Tibial nerve (tissue), 4 donors: ENCODE results near the gene BIRC5. TPM values are rescaled to one million over a fixed set of nuclear protein-coding genes. Genes with fewer than 3 reads are reported as not detected.

Experiments used
- DNase-seq, 2 donors: peaks; one replicate each; pipeline ENCODE4 v3.0.0-alpha.2; 2019; ENCODE audit warnings: low spot score in 2 of 2
- H3K27ac ChIP-seq, 4 donors: fragments of 200-600 bp; sonication (generic) in 3 of 4; one replicate each; pipeline ENCODE4 v1.5.1; 2017 to 2019; ENCODE audit warnings: mild to moderate bottlenecking in 1 of 4
- H3K27me3 ChIP-seq, 2 donors: fragments of 200-600 bp; sonication (generic) in 1 of 2; one replicate each; pipeline versions ENCODE4 v1.5.1 to v1.6.0; 2017 to 2019
- H3K36me3 ChIP-seq, 3 donors: fragments of 200-600 bp; sonication (generic); one replicate each; pipeline ENCODE4 v1.5.1; 2018 to 2019
- H3K4me1 ChIP-seq, 4 donors: fragments of 200-600 bp; sonication (generic) in 3 of 4; one replicate each; pipeline ENCODE4 v1.5.1; 2017 to 2019
- H3K4me3 ChIP-seq, 4 donors: fragments of 200-600 bp; sonication (generic) in 3 of 4; one replicate each; pipeline ENCODE4 v1.5.1; 2017 to 2019; ENCODE audit warnings: mild to moderate bottlenecking in 1 of 4, moderate library complexity in 1 of 4
- H3K9me3 ChIP-seq, 4 donors: fragments of 200-600 bp; sonication (generic) in 3 of 4; one replicate each; pipeline ENCODE4 v1.5.1; 2017 to 2019
- EP300 ChIP-seq, 2 donors: sonication (generic); formaldehyde crosslinking; IDR thresholded peaks; one replicate each; pipeline ENCODE4 v1.6.1; 2017; ENCODE audit warnings: antibody characterized with exemption in 2 of 2, mild to moderate bottlenecking in 1 of 2
- POLR2A ChIP-seq, 2 donors: fragments of 450-650 bp; IDR thresholded peaks; one replicate each; pipeline ENCODE4 v1.6.1; 2017; ENCODE audit warnings: antibody characterized with exemption in 2 of 2, mild to moderate bottlenecking in 2 of 2, moderate library complexity in 2 of 2
- WGBS, 2 donors: methylation state at CpG; one replicate each; pipeline ENCODE4 v1.1.5; 2018; 5-methylcytosine and 5-hydroxymethylcytosine counted together
- total RNA-seq, 4 donors: library from RNA; depleted of rRNA; stranded (reverse); fragments of >200 nt; gene quantifications; one replicate each; pipeline ENCODE4 v1.1.0, GENCODE V29; 2016
- TF ChIP-seq, protein P1 (sequence below), 5 experiments: fragments of 200-600 bp in 3 of 5; fragments of 450-650 bp in 2 of 5; sonication (generic) in 3 of 5; IDR thresholded peaks; one replicate each; pipeline ENCODE4 v1.5.1; 2016 to 2019; ENCODE audit warnings: antibody characterized with exemption in 5 of 5, mild to moderate bottlenecking in 3 of 5, moderate library complexity in 2 of 5

BIRC5 gene
- 1 to 10 TPM in 1 of 4 donors, under 1 TPM in 2, not detected in 1; 0.87 to 8.7 (median 0.98) TPM for total RNA-seq

DNA sequence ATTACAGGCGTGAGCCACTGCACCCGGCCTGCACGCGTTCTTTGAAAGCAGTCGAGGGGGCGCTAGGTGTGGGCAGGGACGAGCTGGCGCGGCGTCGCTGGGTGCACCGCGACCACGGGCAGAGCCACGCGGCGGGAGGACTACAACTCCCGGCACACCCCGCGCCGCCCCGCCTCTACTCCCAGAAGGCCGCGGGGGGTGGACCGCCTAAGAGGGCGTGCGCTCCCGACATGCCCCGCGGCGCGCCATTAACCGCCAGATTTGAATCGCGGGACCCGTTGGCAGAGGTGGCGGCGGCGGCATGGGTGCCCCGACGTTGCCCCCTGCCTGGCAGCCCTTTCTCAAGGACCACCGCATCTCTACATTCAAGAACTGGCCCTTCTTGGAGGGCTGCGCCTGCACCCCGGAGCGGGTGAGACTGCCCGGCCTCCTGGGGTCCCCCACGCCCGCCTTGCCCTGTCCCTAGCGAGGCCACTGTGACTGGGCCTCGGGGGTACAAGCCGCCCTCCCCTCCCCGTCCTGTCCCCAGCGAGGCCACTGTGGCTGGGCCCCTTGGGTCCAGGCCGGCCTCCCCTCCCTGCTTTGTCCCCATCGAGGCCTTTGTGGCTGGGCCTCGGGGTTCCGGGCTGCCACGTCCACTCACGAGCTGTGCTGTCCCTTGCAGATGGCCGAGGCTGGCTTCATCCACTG lies at the start of gene BIRC5:
Gene BIRC5, plus strand, starts transcription at position 238 of the 690 bp plus-strand sequence. Its CDS starts 64 bp downstream, at position 302.
- no peaks in the 10 kb centered on the region for H3K36me3 ChIP-seq
- TF ChIP-seq EP300 (IDR thresholded peaks at IDR 0.05): peak; percentile 62 to 87
- no peak for TF ChIP-seq POLR2A (IDR thresholded peaks at IDR 0.05)
- DNase-seq: peak; percentile 80 to 85

DNA sequence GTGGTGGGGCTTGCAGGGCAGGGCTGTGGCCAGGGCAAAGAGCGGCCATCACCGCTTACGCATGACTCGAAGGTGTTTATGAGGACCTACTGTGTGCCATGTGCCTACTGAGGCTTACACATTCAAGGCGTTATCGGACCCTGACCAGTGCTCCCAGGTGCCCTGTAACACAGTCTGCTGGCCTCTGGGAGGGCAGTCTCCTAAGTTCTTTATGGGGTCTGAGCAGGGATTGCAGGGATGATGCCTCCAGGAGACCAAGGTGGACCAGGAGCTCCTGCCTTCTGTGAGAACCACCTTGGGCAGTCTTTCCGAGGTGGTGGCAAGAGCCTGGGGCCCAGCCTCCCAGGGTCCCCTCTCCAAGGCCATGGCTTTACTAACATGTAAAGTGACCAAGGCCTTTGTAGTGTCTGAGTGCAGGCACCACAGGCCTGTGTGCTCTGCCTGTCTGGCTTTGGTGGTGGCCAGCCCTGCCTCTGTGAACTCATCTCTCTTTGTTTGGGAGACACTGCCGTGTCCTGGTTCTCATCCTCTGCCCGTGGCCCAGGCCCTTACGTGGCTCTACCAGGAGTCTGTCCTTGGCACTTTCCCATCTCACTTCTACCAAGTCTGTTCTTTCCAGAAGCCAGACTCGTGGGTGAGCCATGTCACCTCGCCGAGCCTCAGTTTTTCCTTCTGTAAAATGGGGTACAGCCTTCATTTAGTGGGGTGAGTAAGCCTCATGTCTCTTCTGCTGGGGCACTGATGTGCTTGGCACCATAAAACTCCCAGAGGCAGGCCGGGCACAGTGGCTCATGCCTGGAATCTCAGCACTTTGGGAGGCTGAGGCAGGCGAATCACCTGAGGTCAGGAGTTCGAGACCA lies 49.1 kb upstream of the BIRC5 start:
- 89 to 95% methylated on average over 14 to 15 of the region's 16 CpGs for WGBS, 2 donors
- TF ChIP-seq POLR2A (IDR thresholded peaks at IDR 0.05) (no peak), EP300 (IDR thresholded peaks at IDR 0.05) (no peak)
- TF ChIP-seq, protein P1, sequence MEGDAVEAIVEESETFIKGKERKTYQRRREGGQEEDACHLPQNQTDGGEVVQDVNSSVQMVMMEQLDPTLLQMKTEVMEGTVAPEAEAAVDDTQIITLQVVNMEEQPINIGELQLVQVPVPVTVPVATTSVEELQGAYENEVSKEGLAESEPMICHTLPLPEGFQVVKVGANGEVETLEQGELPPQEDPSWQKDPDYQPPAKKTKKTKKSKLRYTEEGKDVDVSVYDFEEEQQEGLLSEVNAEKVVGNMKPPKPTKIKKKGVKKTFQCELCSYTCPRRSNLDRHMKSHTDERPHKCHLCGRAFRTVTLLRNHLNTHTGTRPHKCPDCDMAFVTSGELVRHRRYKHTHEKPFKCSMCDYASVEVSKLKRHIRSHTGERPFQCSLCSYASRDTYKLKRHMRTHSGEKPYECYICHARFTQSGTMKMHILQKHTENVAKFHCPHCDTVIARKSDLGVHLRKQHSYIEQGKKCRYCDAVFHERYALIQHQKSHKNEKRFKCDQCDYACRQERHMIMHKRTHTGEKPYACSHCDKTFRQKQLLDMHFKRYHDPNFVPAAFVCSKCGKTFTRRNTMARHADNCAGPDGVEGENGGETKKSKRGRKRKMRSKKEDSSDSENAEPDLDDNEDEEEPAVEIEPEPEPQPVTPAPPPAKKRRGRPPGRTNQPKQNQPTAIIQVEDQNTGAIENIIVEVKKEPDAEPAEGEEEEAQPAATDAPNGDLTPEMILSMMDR (IDR thresholded peaks at IDR 0.05): no peak
- no peak overlapping the region for H3K4me3 ChIP-seq

More for the DNA sequence above, at the start of gene BIRC5:
- no peak within 1 kb of the TSS for H3K27ac ChIP-seq
- peak within 1 kb of the TSS; percentile 23 to 52 (median 48) for H3K4me3 ChIP-seq
- WGBS, 2 donors: 2 to 3% methylated on average over 21 to 47 of the region's 60 CpGs
- H3K4me1 ChIP-seq: peaks cover 0 to 11% (median 7%) of the 10 kb centered on the region in 4 donors
- no peaks in the 10 kb centered on the region for H3K27me3 ChIP-seq
- no peaks in the 10 kb centered on the region for H3K9me3 ChIP-seq

DNA sequence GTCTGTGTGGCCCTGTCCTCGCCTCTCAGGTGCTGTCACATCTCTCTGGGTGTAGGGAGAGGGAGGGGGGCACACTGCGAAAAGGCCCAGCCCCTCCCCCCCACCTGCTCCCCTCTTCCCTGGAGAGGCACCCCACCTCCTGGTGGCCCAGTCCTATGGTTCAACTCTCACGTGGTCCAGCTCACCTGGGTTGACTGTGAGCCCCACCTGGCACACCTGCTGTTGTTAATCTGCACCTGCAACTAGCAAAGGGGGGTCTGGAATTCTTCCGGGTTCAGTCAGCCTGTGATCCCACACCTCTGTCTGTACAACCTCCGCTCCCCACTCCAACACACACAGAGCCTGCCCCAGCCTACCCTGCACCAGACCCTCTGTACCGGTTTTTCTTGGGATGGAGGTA lies 47.6 kb upstream of the BIRC5 start:
- WGBS, 2 donors: 69 to 72% methylated on average over 6 of the region's 6 CpGs
- no peak overlapping the region for H3K4me3 ChIP-seq
- H3K27ac ChIP-seq: no peak overlapping the region
- no peaks in the 10 kb centered on the region for H3K27me3 ChIP-seq
- H3K4me1 ChIP-seq: peaks cover 0 to 33% (median 13%) of the 10 kb centered on the region in 4 donors
- H3K9me3 ChIP-seq: no peaks in the 10 kb centered on the region
- DNase-seq: no peak
- H3K36me3 ChIP-seq: peaks cover 0 to 11% (median 0%) of the 10 kb centered on the region in 3 donors
- TF ChIP-seq, protein P1 (IDR thresholded peaks at IDR 0.05): no peak
- no peak for TF ChIP-seq POLR2A (IDR thresholded peaks at IDR 0.05)
- TF ChIP-seq EP300 (IDR thresholded peaks at IDR 0.05): no peak

More for the DNA sequence above, 49.1 kb upstream of the BIRC5 start:
- Histone ChIP-seq H3K36me3 (no peaks in the 10 kb centered on the region), H3K27me3 (no peaks in the 10 kb centered on the region), H3K9me3 (no peaks in the 10 kb centered on the region), H3K4me1 (peaks cover 0 to 19% (median 11%) of the 10 kb centered on the region in 4 donors), H3K27ac (no peak overlapping the region)
- DNase-seq: no peak

GRCh38 chr17:78168242-78168902 lies 45.7 kb upstream of the BIRC5 start, which contains the start of gene SYNGR2:
Gene SYNGR2 (plus strand): TSS chr17:78168581. CDS start chr17:78168617, 36 bp downstream.
- DNase-seq: peak in 1 of 2 donors; percentile 48
- H3K4me1 ChIP-seq: peaks cover 0 to 53% (median 33%) of the 10 kb centered on the region in 4 donors

More at GRCh38 chr17:78168242-78168902, 45.7 kb upstream of the BIRC5 start, which contains the start of gene SYNGR2:
- H3K36me3 ChIP-seq: peaks cover 0 to 20% (median 0%) of the 10 kb centered on the region in 3 donors
- TF ChIP-seq, protein P1 (IDR thresholded peaks at IDR 0.05): peak in 2 of 5 experiments; percentile 12 to 27
- TF ChIP-seq EP300 (IDR thresholded peaks at IDR 0.05) (peak in 1 of 2 donors; percentile 37), POLR2A (IDR thresholded peaks at IDR 0.05) (peak; percentile 70 to 76)
- H3K27me3 ChIP-seq: no peaks in the 10 kb centered on the region
- peak within 1 kb of the TSS; percentile 68 to 94 (median 74) for H3K4me3 ChIP-seq
- peak within 1 kb of the TSS; percentile 82 to 94 (median 88) for H3K27ac ChIP-seq
- no peaks in the 10 kb centered on the region for H3K9me3 ChIP-seq
- WGBS, 2 donors: 1 to 3% methylated on average over 5 to 59 of the region's 84 CpGs
